Progenitor cell of endocrine pancreas (in vitro differentiated cells): ENCODE results near the gene CHKB. TPM values are rescaled to one million over a fixed set of nuclear protein-coding genes. Genes with fewer than 3 reads are reported as not detected.

Source experiments
- DNase-seq: peaks from one replicate; pipeline ENCODE4 v3.0.0; 2021; ENCODE audit warnings: low spot score; ENCODE audit not compliant: unreplicated experiment
- H3K27ac Mint-ChIP-seq: 2 replicates; pipeline ENCODE4 v1.8.0; 2021; ENCODE audit warnings: mild to moderate bottlenecking, moderate library complexity, mixed read lengths
- H3K27me3 Mint-ChIP-seq: 2 replicates; pipeline ENCODE4 v1.8.0; 2021; ENCODE audit warnings: mixed read lengths
- H3K36me3 Mint-ChIP-seq: 2 replicates; pipeline ENCODE4 v1.8.0; 2022; ENCODE audit warnings: mixed read lengths; ENCODE audit not compliant: insufficient read depth
- H3K4me1 Mint-ChIP-seq: 2 replicates; pipeline ENCODE4 v1.8.0; 2021; ENCODE audit warnings: low read depth, mixed read lengths
- H3K4me3 Mint-ChIP-seq: 2 replicates; pipeline ENCODE4 v1.8.0; 2021; ENCODE audit warnings: low read depth, mild to moderate bottlenecking, moderate library complexity, mixed read lengths
- H3K9me3 Mint-ChIP-seq: 2 replicates; pipeline ENCODE4 v1.8.0; 2021; ENCODE audit warnings: low read depth, mixed read lengths
- CTCF ChIP-seq: fragments of 200-600 bp; sonication (generic); IDR thresholded peaks from one replicate; pipeline ENCODE4 v1.5.0; 2021; ENCODE audit warnings: antibody characterized with exemption, mild to moderate bottlenecking; ENCODE audit not compliant: unreplicated experiment
- total RNA-seq: library from RNA; stranded (reverse); gene quantifications from 2 replicates; pipeline ENCODE4 v1.2.1, GENCODE V29; 2021

Gene CHKB
- total RNA-seq, 1 donor from 2014 or later = 132 TPM

- H3K36me3 Mint-ChIP-seq = no peaks in the 10 kb centered on the region
- H3K4me3 Mint-ChIP-seq = no peak overlapping the region
- H3K4me1 Mint-ChIP-seq = no peaks in the 10 kb centered on the region
- H3K27ac Mint-ChIP-seq = no peak overlapping the region
- no peaks in the 10 kb centered on the region for H3K9me3 Mint-ChIP-seq
- no peak for TF ChIP-seq CTCF
- no peak for DNase-seq
- H3K27me3 Mint-ChIP-seq = peaks cover 15% of the 10 kb centered on the region
Observed at GRCh38 chr22:50550395-50550794, 32.3 kb downstream of the CHKB start.

- no peaks in the 10 kb centered on the region for H3K4me1 Mint-ChIP-seq
- no peak overlapping the region for H3K4me3 Mint-ChIP-seq
- H3K36me3 Mint-ChIP-seq = no peaks in the 10 kb centered on the region
- peaks cover 16% of the 10 kb centered on the region for H3K27me3 Mint-ChIP-seq
- no peak for DNase-seq
- no peak for TF ChIP-seq CTCF
- no peak overlapping the region for H3K27ac Mint-ChIP-seq
- no peaks in the 10 kb centered on the region for H3K9me3 Mint-ChIP-seq
Observed at GRCh38 chr22:50548921-50549790, 33.5 kb downstream of the CHKB start.

DNA sequence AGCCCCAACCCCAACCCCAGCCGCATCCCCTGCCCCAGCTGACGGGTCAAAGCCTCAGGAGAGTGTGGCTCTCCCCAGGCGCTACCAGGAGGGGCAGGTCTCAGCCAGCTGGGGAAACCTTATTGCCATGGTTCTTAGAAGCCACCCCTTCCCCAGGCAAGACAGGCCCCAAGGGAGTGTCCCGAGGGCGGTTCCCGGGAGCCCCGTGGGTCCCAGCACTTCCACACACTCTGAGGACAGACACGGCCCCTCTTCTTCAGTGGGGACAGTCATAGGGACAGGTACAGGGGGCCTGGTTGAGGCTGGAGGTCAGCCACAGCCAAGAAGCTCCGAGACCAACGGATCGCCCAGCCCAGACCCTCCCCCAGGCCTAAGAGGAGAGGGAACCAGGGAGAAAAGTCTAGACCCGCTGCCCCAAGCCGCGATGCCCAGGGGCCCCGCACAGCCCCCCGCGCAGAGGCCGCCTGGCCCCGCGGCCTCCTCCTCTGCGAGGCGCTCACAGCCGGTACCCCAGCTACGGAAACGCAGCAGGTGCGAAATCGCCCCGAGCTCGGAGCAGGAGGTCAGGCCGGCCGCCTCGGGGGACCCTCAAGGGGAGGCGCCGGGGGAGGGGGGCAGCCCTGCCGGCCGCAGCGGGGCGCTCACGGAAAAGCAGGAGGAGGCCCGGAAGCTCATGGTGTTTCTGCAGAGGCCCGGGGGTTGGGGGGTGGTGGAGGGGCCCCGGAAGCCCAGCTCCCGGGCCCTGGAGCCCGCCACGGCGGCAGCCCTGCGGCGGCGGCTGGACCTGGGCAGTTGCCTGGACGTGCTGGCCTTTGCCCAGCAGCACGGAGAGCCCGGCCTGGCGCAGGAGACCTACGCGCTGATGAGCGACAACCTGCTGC is 34.4 kb downstream of the CHKB start:
- no peak overlapping the region for H3K4me3 Mint-ChIP-seq
- H3K4me1 Mint-ChIP-seq = no peaks in the 10 kb centered on the region
- no peaks in the 10 kb centered on the region for H3K9me3 Mint-ChIP-seq
- H3K36me3 Mint-ChIP-seq = no peaks in the 10 kb centered on the region
- DNase-seq = no peak
- TF ChIP-seq CTCF = no peak
- peaks cover 15% of the 10 kb centered on the region for H3K27me3 Mint-ChIP-seq
- no peak overlapping the region for H3K27ac Mint-ChIP-seq

- no peak for DNase-seq
- peaks cover 16% of the 10 kb centered on the region for H3K27me3 Mint-ChIP-seq
- no peaks in the 10 kb centered on the region for H3K36me3 Mint-ChIP-seq
- no peaks in the 10 kb centered on the region for H3K9me3 Mint-ChIP-seq
- no peak overlapping the region for H3K27ac Mint-ChIP-seq
- no peak for TF ChIP-seq CTCF
- no peak overlapping the region for H3K4me3 Mint-ChIP-seq
- H3K4me1 Mint-ChIP-seq = no peaks in the 10 kb centered on the region
Observed at GRCh38 chr22:50547263-50547985, 35.2 kb downstream of the CHKB start.
